Loucy (cell line): ENCODE measurements around the gene SYP.
A peak's percentile ranks its signal among the peaks of the same experiment; 100 is the strongest.

ENCODE experiments used
- H2AFZ ChIP-seq: fragments of 200-600 bp; sonication (generic); 2 replicates; pipeline ENCODE4 v1.6.0; 2016; ENCODE audit warnings: antibody characterized with exemption, mild to moderate bottlenecking, low read length, moderate library complexity
- H3F3A ChIP-seq: fragments of 200-600 bp; 2 replicates; pipeline ENCODE4 v1.6.0; 2016; ENCODE audit warnings: antibody characterized with exemption, low read depth, mild to moderate bottlenecking
- H3K27me3 ChIP-seq: fragments of 200-600 bp; sonication (generic); 2 replicates; pipeline ENCODE4 v1.6.1; 2014; ENCODE audit warnings: low read length, mild to moderate bottlenecking; ENCODE audit not compliant: insufficient read depth, poor library complexity, severe bottlenecking
- H3K36me3 ChIP-seq: fragments of 200-600 bp; sonication (generic); 2 replicates; pipeline ENCODE4 v1.6.1; 2016; ENCODE audit warnings: low read length; ENCODE audit not compliant: insufficient read depth
- H3K4me1 ChIP-seq: fragments of 200-600 bp; sonication (generic); 2 replicates; pipeline ENCODE4 v1.5.1; 2014; ENCODE audit warnings: low read length, mild to moderate bottlenecking; ENCODE audit not compliant: insufficient read depth, poor library complexity, severe bottlenecking
- H3K4me2 ChIP-seq: fragments of 200-600 bp; sonication (generic); 2 replicates; pipeline ENCODE4 v1.6.0; 2014; ENCODE audit warnings: antibody characterized with exemption, low read length, low read depth, mild to moderate bottlenecking; ENCODE audit not compliant: poor library complexity, severe bottlenecking
- H3K4me3 ChIP-seq: fragments of 200-600 bp; sonication (generic); 2 replicates; pipeline ENCODE4 v1.5.1; 2014; ENCODE audit warnings: low read length, mild to moderate bottlenecking, mixed read lengths; ENCODE audit not compliant: poor library complexity, severe bottlenecking
- H3K79me2 ChIP-seq: fragments of 200-600 bp; sonication (generic); 2 replicates; pipeline ENCODE4 v1.6.1; 2014; ENCODE audit warnings: low read length; ENCODE audit not compliant: insufficient read depth
- H3K9ac ChIP-seq: fragments of 200-600 bp; sonication (generic); 2 replicates; pipeline ENCODE4 v1.6.0; 2014; ENCODE audit warnings: mild to moderate bottlenecking, low read depth, low read length, moderate library complexity; ENCODE audit not compliant: poor library complexity, severe bottlenecking
- H3K9me2 ChIP-seq: fragments of 200-600 bp; sonication (generic); replicated peaks from 2 replicates; pipeline ENCODE4 v1.6.1; 2016; ENCODE audit warnings: low read depth, low read length, mixed read lengths
- H3K9me3 ChIP-seq: fragments of 200-600 bp; sonication (generic); 2 replicates; pipeline ENCODE4 v1.6.1; 2014; ENCODE audit warnings: mild to moderate bottlenecking, antibody characterized with exemption, low read length, low read depth; ENCODE audit not compliant: insufficient read depth
- H4K20me1 ChIP-seq: fragments of 200-600 bp; sonication (generic); 2 replicates; pipeline ENCODE4 v1.6.0; 2014; ENCODE audit warnings: antibody characterized with exemption, low read length, mild to moderate bottlenecking; ENCODE audit not compliant: insufficient read depth, poor library complexity, severe bottlenecking
- CTCF ChIP-seq: fragments of 200-600 bp; sonication (generic); conservative IDR thresholded peaks from 2 replicates; pipeline ENCODE4 v1.5.1; 2014; ENCODE audit warnings: mild to moderate bottlenecking, antibody characterized with exemption, low read length
- EZH2phosphoT487 ChIP-seq: fragments of 200-600 bp; IDR thresholded peaks from 2 replicates; pipeline ENCODE4 v1.6.1; 2018; ENCODE audit warnings: antibody characterized with exemption, mild to moderate bottlenecking, moderate library complexity, borderline replicate concordance

Gene SYP

GRCh38 chrX:49199906-49200771 lies at the start of gene SYP:
Gene SYP (minus strand): TSS chrX:49200193. CDS start chrX:49200186, 7 bp downstream.
- Histone ChIP-seq H3K27me3 (peaks cover 18% of the 10 kb centered on the region), H3K9me3 (no peaks in the 10 kb centered on the region), H3F3A (no peaks in the 10 kb centered on the region), H3K4me2 (peak within 1 kb of the TSS; percentile 81), H3K9ac (peak within 1 kb of the TSS; percentile 67), H3K36me3 (no peaks in the 10 kb centered on the region), H3K4me3 (peak within 1 kb of the TSS; percentile 74), H4K20me1 (no peaks in the 10 kb centered on the region), H3K4me1 (no peaks in the 10 kb centered on the region), H3K9me2 (no peaks in the 10 kb centered on the region), H2AFZ (peak within 1 kb of the TSS; percentile 81), H3K79me2 (no peaks in the 10 kb centered on the region)
- TF ChIP-seq EZH2phosphoT487 (no peak), CTCF (no peak)

DNA sequence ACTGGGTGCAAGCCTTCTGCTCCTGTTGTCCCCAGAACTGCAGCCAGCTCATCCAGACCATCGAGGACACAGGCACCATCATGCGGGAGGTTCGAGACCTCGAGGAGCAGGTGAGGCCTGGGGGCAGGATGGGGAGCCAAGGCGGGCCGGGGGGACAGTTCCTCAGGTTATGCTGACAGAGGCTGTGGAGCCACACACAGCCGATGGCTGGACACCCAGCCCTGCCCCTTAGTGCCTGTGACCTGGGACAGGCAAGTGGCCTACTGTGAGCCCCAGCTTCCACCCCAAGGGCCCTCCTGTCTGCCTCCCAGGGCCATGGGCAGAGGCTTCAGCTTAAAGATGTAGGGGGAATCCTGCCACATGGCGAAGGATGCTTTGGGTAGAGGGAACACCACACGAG lies 49.6 kb upstream of the SYP start:
- no peaks in the 10 kb centered on the region for H3K27me3 ChIP-seq
- H2AFZ ChIP-seq = no peak overlapping the region
- H3K4me2 ChIP-seq = no peak overlapping the region
- no peaks in the 10 kb centered on the region for H3K79me2 ChIP-seq
- no peak for TF ChIP-seq EZH2phosphoT487
- TF ChIP-seq CTCF = no peak
- no peaks in the 10 kb centered on the region for H3F3A ChIP-seq
- no peaks in the 10 kb centered on the region for H3K4me1 ChIP-seq
- no peaks in the 10 kb centered on the region for H3K36me3 ChIP-seq
- no peak overlapping the region for H3K9ac ChIP-seq
- no peaks in the 10 kb centered on the region for H4K20me1 ChIP-seq
- no peak overlapping the region for H3K4me3 ChIP-seq
- H3K9me2 ChIP-seq = no peaks in the 10 kb centered on the region
- no peaks in the 10 kb centered on the region for H3K9me3 ChIP-seq

- Histone ChIP-seq H3K27me3 (no peaks in the 10 kb centered on the region), H3F3A (no peaks in the 10 kb centered on the region), H3K79me2 (no peaks in the 10 kb centered on the region), H3K9ac (no peak overlapping the region), H2AFZ (no peak overlapping the region), H3K4me2 (no peak overlapping the region), H3K9me3 (no peaks in the 10 kb centered on the region), H4K20me1 (no peaks in the 10 kb centered on the region), H3K36me3 (no peaks in the 10 kb centered on the region), H3K4me3 (no peak overlapping the region), H3K9me2 (no peaks in the 10 kb centered on the region), H3K4me1 (no peaks in the 10 kb centered on the region)
- no peak for TF ChIP-seq EZH2phosphoT487
- no peak for TF ChIP-seq CTCF
Observed at GRCh38 chrX:49249071-49249470, 49.1 kb upstream of the SYP start.
